ENCODE measurements around the gene CEP85.
A peak's percentile ranks its signal among the peaks of the same experiment; 100 is the strongest.
"Not testable (repeated sequence)": the region's sequence is repeated elsewhere in the genome, so short reads cannot be mapped to it uniquely, and the experiment has no call there.

Gene CEP85

DNA sequence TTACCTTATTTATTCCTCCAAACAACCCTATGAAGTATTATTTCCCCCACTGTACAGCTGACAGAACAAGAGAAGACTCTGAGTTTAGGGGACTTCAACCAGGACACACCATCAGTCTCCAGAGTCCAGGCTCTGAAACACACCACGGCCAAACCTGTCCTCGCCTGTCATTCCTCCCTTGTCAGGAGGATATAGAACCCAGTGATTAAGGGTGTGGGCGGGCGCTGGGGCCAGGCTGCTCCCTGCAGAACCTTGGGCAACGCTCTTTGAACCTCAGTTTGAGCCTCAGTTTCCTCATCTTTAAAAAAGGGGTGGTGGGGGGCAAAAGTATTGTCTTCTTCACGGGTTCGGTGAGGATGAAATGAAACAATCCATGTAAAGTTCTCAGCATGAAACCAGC is 9.4 kb upstream of the CEP85 start:
- FAIRE-seq, result no peak

DNA sequence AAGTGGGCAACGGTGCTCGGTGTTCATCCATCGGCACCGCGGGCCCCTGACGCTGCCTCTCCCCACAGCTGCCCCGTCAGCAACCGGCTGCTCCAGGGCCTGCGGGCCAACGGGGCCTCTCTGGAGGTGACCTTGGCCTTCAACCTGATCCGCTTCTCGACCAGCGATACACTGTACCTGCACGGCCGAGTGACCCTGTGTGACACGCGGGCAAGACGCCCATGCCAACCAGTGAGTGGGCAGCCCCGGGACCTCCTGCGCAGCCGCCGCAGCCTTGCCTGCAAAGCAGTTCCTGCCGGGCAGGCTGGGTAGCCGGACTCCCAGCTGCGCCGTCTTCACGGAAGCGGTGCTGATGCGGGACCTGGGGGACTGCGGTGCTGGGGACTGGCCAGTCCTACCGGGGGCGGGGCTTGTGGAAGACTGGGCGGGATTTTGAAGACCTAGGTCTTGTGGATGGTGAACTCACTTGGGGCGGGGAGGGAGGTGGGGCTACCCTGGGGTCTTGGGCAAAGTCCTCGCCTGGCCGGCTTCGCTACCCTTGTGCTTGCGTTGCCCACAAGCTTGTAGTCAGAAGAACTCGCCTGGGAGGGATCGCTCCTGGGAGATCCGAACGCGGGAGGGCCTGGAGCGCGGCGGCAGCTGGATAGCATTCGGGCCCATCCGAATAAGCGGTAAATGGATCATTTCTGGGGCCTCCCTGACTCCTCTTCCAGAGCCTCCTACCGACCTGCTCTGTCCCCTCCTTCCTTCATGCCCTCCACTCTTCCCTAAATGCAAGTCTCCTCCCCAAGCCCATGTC is 8.8 kb upstream of the CEP85 start:
- no peak for FAIRE-seq

- FAIRE-seq, result not testable (repeated sequence)
Measured at GRCh38 chr1:26230682-26231081, 3.3 kb upstream of the CEP85 start.

DNA sequence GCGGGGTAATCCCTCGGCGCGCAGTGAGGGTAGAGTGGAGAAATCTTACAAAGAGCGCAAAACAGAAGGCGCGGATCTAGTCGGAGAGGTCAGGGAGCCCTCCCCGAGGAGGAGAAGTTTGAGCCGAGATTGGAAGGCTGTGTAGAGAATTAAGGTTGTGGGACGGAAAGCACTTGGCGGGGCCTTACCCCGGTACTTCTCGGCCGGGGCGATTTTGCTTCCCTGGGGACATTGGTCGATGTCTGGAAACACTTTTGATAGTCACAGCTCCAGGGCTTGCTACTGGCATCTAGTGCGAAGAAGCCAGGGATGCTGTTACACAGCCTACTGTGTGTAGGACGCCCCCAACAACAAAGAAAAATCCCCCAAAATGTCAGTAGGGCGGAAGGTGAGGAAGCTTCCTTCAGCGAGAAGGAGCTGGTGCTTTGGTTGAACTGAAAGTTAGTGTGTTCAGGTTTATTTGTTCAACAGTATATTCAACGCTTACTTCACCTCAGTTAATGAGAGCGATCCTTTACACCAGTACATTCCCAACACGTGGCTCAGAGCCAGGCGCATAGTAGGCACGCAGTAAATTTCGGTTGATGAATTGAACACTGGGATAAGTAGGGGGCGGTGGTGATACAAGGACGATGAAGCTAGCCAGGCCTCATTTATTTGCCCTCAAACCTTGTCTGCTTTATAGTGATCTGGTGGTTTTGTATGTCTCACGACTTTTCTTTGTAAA is 807 bp downstream of the CEP85 start:
- FAIRE-seq, result no peak

DNA sequence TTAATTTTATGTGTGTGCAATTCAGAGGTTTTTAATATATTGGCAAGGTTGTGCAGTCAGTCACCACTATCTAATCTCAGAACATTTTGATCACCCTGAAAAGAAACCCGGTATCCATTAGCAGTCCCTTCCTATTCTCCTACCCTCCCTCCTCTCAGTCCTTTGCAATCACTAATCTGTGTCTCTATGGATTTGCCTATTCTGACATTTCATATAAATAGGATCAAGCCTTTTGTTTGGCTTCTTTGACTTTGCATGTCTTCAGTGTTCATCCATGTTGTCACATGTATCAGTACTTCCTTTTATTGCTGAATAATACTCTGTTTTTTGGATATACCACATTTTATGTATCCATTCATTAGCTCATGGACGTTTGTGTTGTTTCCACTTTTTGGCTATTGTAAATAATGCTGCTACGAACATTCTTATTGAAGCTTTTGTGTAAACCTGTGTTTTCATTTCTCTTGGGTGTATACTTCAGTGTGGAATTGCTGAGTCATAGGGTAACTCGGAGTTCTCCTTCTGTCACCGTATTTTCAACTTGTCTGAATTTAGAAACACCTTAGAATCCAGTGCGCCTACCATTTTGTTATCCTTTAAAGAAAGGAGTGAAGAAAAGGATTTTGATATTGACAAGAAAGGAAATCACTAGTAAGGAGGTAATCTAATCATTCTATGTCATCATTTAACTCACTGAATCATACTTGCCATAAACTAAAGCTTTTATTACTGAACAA is 3.4 kb downstream of the CEP85 start:
- FAIRE-seq, result no peak

- FAIRE-seq, result no peak
Measured at GRCh38 chr1:26239936-26240335, 5.9 kb downstream of the CEP85 start.

- FAIRE-seq, result no peak
Measured at GRCh38 chr1:26252718-26253117, 18.7 kb downstream of the CEP85 start.

- FAIRE-seq, result no peak
Measured at GRCh38 chr1:26254404-26254803, 20.4 kb downstream of the CEP85 start.

- no peak for FAIRE-seq
Measured at GRCh38 chr1:26257222-26257621, 23.2 kb downstream of the CEP85 start.

DNA sequence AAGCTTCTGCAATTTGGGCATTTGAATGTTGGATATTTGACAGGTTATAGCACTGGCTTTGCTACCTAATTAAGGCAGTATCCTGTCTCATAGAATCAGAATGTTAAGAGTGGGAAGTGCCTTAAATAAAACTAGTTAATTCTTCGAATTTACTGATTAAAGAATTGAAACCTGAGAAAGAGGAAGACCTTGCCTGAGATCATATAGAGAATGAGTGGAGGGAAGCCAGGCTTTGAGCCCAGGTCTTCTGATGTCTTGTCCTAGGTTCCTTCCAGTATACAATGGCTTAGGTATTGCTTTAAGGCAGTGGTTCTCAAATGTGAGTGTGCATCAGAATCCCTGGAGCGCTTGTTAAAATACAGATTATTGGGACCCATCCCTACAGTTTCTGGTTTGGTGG is 25.0 kb downstream of the CEP85 start:
- FAIRE-seq, result no peak

- no peak for FAIRE-seq
Measured at GRCh38 chr1:26259578-26259977, 25.6 kb downstream of the CEP85 start.

- no peak for FAIRE-seq
Measured at GRCh38 chr1:26263212-26263611, 29.2 kb downstream of the CEP85 start.

GRCh38 chr1:26265405-26265804 is 31.4 kb downstream of the CEP85 start:
- FAIRE-seq, result no peak

- FAIRE-seq, result no peak
Measured at GRCh38 chr1:26268290-26269197, 34.5 kb downstream of the CEP85 start.

DNA sequence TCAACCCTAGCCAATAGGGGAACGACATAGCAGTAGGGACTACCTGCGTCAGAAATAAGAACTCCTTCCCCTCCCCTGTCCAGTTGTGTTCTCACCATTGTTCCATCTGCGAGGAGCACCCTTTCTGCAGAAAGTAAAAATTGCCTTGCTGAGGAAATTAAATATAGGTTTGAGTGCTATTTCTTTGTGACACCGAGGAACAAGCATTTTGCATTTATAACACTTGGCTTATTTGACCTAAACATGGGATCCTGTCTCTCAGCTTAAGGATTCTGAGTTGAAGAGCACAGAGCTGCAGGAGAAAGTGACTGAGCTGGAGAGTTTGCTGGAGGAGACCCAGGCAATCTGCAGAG is 35.2 kb downstream of the CEP85 start:
- FAIRE-seq, result no peak

GRCh38 chr1:26274801-26275425 is 40.9 kb downstream of the CEP85 start:
- no peak for FAIRE-seq

GRCh38 chr1:26275580-26276431 is 41.8 kb downstream of the CEP85 start:
- FAIRE-seq, result peak; percentile 48

DNA sequence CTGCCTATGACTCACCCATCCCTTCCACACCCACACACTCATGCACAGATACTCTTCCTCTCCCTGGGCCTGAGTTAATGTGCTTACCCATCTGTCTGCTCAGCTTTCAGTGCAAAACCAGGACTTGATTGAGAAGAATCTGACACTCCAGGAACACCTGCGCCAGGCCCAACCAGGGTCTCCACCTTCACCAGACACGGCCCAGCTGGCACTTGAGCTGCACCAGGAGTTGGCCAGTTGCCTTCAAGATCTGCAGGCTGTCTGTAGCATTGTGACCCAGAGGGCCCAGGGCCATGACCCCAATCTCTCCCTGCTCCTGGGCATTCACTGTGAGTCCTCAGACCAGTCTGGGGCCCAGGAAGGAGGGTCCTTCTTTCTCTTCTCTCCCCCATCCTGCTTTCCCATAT is 42.4 kb downstream of the CEP85 start:
- FAIRE-seq, result no peak

DNA sequence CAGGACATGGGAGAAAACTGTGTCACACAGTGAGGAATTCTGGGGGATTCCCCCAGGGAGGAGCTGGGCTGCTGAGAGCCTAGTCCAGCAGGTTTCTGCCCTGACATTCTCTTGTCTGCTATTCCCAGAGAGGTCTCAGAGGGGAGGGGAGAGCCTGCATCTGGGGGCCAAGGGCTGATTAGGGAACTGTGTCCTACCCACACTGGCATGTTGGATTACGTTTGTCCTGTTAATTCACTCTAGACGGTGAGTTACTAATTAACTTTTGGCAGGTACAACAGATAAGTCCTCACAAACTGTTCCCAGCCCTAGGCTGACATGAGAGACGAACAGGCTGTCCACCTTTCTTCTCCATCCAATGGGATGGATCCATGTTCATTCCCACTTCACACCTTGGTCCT is 43.3 kb downstream of the CEP85 start:
- no peak for FAIRE-seq

- no peak for FAIRE-seq
Measured at GRCh38 chr1:26277719-26278118, 43.7 kb downstream of the CEP85 start.

DNA sequence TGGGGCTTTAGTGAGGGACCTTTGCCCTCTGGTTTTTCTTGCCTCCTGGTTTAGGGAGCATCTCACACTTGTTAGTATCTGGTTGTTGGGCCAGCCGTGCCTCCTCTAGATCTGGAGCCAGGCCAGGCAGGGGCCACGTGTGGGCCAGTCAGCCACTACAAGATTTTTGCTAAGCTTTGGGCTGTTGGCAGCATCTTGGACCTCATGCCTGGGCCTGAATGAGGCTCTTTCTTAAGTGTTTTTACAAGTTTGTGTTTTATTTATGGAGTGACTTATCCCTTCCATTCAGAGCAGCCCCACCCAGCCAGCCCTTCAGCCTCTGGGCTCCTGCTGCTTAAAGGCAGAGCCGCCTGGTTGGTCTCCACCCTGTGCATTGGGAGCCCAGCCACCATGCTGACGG is 44.3 kb downstream of the CEP85 start:
- peak; percentile 81 for FAIRE-seq

All from A204.1 (cell line).